Fibroblast of villous mesenchyme (primary cell): ENCODE results near the gene ELAVL4. TPM values are rescaled to one million over a fixed set of nuclear protein-coding genes. Genes with fewer than 3 reads are reported as not detected.
"Not testable (repeated sequence)": the region's sequence is repeated elsewhere in the genome, so short reads cannot be mapped to it uniquely, and the experiment has no call there.

Experiments used
- DNase-seq: peaks from one replicate; pipeline ENCODE4 v3.0.0-alpha.2; 2010; ENCODE audit warnings: low read depth
- H3K4me3 ChIP-seq: 2 replicates; pipeline ENCODE4 v1.5.1; 2011; ENCODE audit warnings: low read depth, mild to moderate bottlenecking, low read length
- total RNA-seq: library from RNA; depleted of rRNA; stranded (reverse); fragments of >200 nt; gene quantifications from 2 replicates; pipeline ENCODE4 v1.2.3, GENCODE V29; 2012
- TF ChIP-seq, protein P1 (sequence below): IDR thresholded peaks from 2 replicates; pipeline ENCODE4 v1.5.1; 2012; ENCODE audit warnings: low read depth, mild to moderate bottlenecking, low read length; ENCODE audit not compliant: insufficient read depth

The ELAVL4 gene
- total RNA-seq, 1 donor, result not detected

DNA sequence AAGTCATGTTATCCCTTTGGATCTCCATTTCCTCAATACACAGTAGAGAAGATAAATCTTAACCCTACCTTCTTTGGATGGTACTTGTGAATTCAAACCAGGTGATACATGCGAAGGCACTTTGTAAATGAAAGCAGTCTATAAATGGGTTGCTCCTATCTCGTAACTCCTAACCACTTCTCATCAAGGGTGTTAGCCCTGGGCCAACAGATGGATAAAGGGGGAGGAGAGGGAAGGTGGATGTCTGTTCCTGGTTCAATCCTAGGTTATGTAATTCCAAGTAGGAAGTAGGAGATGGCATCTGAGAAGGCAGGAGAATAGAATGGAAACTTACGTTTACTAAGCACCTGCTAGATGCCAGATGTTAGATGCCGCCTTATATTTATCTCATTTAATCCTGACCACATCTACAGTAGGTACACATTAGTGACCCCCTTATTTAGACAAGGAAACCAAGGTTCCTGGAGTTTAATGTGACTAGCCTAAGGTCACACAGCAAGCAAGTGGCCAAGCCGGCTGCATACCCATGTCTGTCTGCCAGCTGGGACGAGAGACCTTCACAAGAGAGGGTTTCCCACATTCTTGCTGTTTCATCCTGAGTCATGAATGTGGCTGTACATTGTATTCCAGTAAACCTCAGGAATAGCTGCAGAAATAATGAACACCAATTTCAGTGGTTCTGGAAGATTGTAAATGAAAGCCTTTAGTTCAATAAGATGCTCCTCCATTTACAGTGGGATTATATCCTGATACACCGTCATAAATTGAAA is 47.7 kb downstream of the ELAVL4 start:
- no peak overlapping the region for H3K4me3 ChIP-seq
- TF ChIP-seq, protein P1, sequence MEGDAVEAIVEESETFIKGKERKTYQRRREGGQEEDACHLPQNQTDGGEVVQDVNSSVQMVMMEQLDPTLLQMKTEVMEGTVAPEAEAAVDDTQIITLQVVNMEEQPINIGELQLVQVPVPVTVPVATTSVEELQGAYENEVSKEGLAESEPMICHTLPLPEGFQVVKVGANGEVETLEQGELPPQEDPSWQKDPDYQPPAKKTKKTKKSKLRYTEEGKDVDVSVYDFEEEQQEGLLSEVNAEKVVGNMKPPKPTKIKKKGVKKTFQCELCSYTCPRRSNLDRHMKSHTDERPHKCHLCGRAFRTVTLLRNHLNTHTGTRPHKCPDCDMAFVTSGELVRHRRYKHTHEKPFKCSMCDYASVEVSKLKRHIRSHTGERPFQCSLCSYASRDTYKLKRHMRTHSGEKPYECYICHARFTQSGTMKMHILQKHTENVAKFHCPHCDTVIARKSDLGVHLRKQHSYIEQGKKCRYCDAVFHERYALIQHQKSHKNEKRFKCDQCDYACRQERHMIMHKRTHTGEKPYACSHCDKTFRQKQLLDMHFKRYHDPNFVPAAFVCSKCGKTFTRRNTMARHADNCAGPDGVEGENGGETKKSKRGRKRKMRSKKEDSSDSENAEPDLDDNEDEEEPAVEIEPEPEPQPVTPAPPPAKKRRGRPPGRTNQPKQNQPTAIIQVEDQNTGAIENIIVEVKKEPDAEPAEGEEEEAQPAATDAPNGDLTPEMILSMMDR, result no peak
- DNase-seq, result no peak

DNA sequence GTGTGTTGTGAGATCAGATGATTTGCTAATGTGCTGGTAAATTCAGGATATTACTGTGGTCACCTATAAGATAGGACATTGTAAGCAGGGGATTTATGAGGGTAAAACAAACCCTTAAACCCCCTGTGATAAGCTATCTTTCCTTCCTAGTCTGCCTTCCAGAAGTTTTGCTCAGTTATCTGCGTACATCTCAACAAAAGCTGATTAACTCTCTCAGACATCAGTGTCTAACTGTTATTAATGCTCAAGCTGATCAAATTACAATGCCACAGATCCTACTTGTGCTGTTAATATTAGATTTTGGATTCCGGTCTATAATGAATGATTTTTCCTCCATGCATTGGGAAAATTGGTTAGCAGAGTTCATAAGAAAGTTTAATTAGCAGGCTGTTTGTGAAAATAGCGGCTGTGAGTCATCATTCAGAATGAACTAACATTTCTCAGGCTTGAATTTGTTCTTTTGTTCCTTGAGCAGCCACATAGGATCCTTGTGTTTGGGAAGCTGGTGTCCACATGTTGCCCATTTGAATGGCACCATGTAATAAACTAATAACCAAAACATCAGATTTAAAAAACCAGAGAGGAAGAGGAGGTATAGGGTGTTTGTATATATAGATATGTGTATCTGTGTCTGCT is 48.7 kb downstream of the ELAVL4 start:
- DNase-seq, result no peak
- TF ChIP-seq, protein P1, result no peak
- H3K4me3 ChIP-seq, result no peak overlapping the region

GRCh38 chr1:50158421-50158820 is 49.7 kb downstream of the ELAVL4 start:
- TF ChIP-seq, protein P1, result no peak
- no peak for DNase-seq
- no peak overlapping the region for H3K4me3 ChIP-seq

DNA sequence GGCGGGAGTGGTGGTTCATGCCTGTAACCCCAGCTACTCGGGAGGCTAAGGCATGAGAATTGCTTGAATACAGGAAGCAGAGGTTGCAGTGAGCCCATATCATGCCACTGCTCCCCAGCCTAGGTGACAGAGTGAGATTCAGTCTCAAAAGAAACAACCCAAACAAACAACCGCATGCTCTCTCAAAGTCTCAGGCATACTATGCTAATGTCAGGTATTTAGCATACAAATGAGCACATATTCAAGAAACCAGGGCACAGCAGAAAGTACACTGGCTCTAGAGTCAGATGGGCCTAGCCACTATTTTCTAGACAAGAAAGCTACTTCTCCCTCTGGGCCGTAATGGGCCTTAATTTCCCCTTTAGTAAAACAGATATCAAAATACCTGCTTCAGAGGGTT is 55.0 kb downstream of the ELAVL4 start:
- TF ChIP-seq, protein P1, result no peak
- no peak overlapping the region for H3K4me3 ChIP-seq
- DNase-seq, result no peak

DNA sequence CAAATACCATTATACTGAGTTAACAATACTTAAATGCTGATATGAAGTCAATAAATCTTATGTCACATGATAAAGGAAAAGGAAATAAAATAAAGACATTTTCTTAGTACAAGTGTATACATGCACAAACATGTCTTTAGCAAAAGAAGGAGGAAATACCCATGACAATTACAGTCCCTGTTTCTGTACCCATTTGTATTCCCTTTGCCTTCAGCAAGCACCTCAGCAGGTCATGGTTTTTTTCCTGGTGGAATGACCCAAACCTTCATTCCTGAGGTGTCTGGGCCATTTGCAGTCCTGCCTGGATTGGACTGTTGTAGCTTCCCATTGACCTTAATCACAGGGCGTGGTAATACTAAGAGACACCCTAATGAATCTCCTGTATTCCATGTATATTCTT is 57.6 kb downstream of the ELAVL4 start:
- not testable (repeated sequence) for DNase-seq, H3K4me3 ChIP-seq

DNA sequence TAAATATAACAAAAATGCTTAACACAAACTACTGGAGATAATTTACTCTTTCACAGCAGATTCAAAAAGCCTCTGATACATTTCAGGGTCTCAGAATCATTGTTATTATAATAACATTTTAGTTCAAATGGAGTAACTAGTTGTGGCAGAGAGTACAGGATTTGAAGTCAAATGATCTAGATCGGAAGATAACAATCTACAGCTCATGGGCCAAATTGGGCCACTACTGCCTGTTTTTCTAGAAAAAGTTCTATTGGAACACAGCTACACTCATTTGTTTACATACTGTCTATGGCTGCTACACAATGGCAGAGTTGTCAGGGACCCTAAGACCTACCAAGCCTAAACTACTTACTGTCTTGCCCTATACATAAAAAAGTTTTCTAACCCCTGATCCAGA is 63.6 kb downstream of the ELAVL4 start:
- H3K4me3 ChIP-seq, result no peak overlapping the region
- TF ChIP-seq, protein P1, result no peak

DNA sequence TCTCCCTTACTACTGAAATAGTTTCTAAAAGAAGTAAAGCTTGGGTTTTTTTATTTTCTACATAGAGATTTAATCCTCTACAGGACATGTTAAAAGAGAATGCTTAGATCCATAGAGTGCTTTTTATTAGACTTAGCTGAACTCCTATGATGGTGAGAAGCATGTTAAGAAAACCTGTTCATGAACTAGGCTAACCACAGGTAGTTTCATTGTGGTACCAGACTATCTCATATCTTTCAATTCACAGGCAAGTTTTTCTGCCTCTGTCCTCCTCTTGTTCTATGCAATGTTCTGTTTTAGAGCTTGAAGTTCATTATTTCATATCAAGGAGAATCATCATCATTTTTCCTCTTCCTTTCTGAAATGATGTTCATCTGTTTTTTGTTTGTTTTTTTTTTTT is 65.4 kb downstream of the ELAVL4 start:
- DNase-seq, result no peak

More for the DNA sequence above, 63.6 kb downstream of the ELAVL4 start:
- no peak for DNase-seq

More for the DNA sequence above, 65.4 kb downstream of the ELAVL4 start:
- TF ChIP-seq, protein P1, result no peak
- no peak overlapping the region for H3K4me3 ChIP-seq
